Loucy (cell line): ENCODE measurements around the gene RAB40B.

Source experiments
- CTCF ChIP-seq: fragments of 200-600 bp; sonication (generic); conservative IDR thresholded peaks from 2 replicates; pipeline ENCODE4 v1.5.1; 2014; ENCODE audit warnings: mild to moderate bottlenecking, antibody characterized with exemption, low read length
- EZH2phosphoT487 ChIP-seq: fragments of 200-600 bp; IDR thresholded peaks from 2 replicates; pipeline ENCODE4 v1.6.1; 2018; ENCODE audit warnings: antibody characterized with exemption, mild to moderate bottlenecking, moderate library complexity, borderline replicate concordance

GRCh38 chr17:82699551-82699950 lies 1.1 kb upstream of the RAB40B start:
- TF ChIP-seq EZH2phosphoT487 (no peak), CTCF (no peak)
